H7 (cell line): ENCODE measurements around the gene ARHGEF16. TPM values are rescaled to one million over a fixed set of nuclear protein-coding genes. Genes with fewer than 3 reads are reported as not detected.

Source experiments
- DNase-seq: peaks from one replicate; pipeline ENCODE4 v3.0.0; 2012
- H3K27me3 ChIP-seq: 2 replicates; pipeline ENCODE4 v1.6.0; 2011; ENCODE audit warnings: mild to moderate bottlenecking, low read length; ENCODE audit not compliant: control insufficient read depth, insufficient read depth
- H3K36me3 ChIP-seq: replicated peaks from 2 replicates; pipeline ENCODE4 v1.5.1; 2011; ENCODE audit warnings: low read length; ENCODE audit not compliant: control insufficient read depth, insufficient read depth
- H3K4me3 ChIP-seq: 2 replicates; pipeline ENCODE4 v1.5.1; 2011; ENCODE audit warnings: low read depth, mild to moderate bottlenecking, control low read depth, low read length, moderate library complexity; ENCODE audit not compliant: insufficient read depth
- total RNA-seq: library from RNA; depleted of rRNA; stranded (reverse); fragments of >200 nt; shearing (Covaris generic); gene quantifications from 2 replicates; pipeline ENCODE4 v1.2.3, GENCODE V29; 2014

ARHGEF16 gene
- total RNA-seq, 1 experiment from 2014 or later: 45.8 TPM

GRCh38 chr1:3429320-3429719 lies 25.1 kb upstream of the ARHGEF16 start:
- no peak for DNase-seq
- Histone ChIP-seq H3K36me3 (no peaks in the 10 kb centered on the region), H3K27me3 (no peaks in the 10 kb centered on the region), H3K4me3 (no peak overlapping the region)

- H3K4me3 ChIP-seq: no peak overlapping the region
- DNase-seq: no peak
- H3K27me3 ChIP-seq: no peaks in the 10 kb centered on the region
- no peaks in the 10 kb centered on the region for H3K36me3 ChIP-seq
Measured at GRCh38 chr1:3429766-3430165, 24.7 kb upstream of the ARHGEF16 start.

GRCh38 chr1:3430406-3430805 lies 24.1 kb upstream of the ARHGEF16 start:
- Histone ChIP-seq H3K4me3 (no peak overlapping the region), H3K27me3 (no peaks in the 10 kb centered on the region), H3K36me3 (no peaks in the 10 kb centered on the region)
- DNase-seq: no peak

- no peaks in the 10 kb centered on the region for H3K36me3 ChIP-seq
- DNase-seq: no peak
- no peak overlapping the region for H3K4me3 ChIP-seq
- H3K27me3 ChIP-seq: no peaks in the 10 kb centered on the region
Measured at GRCh38 chr1:3430820-3431219, 23.6 kb upstream of the ARHGEF16 start.

- Histone ChIP-seq H3K27me3 (no peaks in the 10 kb centered on the region), H3K36me3 (no peaks in the 10 kb centered on the region), H3K4me3 (no peak overlapping the region)
- peak; percentile 94 for DNase-seq
Measured at GRCh38 chr1:3431266-3431665, 23.2 kb upstream of the ARHGEF16 start.

GRCh38 chr1:3431686-3432085 lies 22.8 kb upstream of the ARHGEF16 start:
- Histone ChIP-seq H3K27me3 (no peaks in the 10 kb centered on the region), H3K36me3 (no peaks in the 10 kb centered on the region), H3K4me3 (no peak overlapping the region)
- DNase-seq: no peak

- no peak for DNase-seq
- Histone ChIP-seq H3K4me3 (no peak overlapping the region), H3K27me3 (no peaks in the 10 kb centered on the region), H3K36me3 (no peaks in the 10 kb centered on the region)
Measured at GRCh38 chr1:3432306-3432705, 22.2 kb upstream of the ARHGEF16 start.

- H3K4me3 ChIP-seq: no peak overlapping the region
- DNase-seq: no peak
- H3K27me3 ChIP-seq: no peaks in the 10 kb centered on the region
- no peaks in the 10 kb centered on the region for H3K36me3 ChIP-seq
Measured at GRCh38 chr1:3433076-3433475, 21.4 kb upstream of the ARHGEF16 start.

- H3K4me3 ChIP-seq: no peak overlapping the region
- no peaks in the 10 kb centered on the region for H3K27me3 ChIP-seq
- no peak for DNase-seq
- H3K36me3 ChIP-seq: no peaks in the 10 kb centered on the region
Measured at GRCh38 chr1:3433596-3434320, 20.7 kb upstream of the ARHGEF16 start.

- no peak for DNase-seq
- Histone ChIP-seq H3K27me3 (no peaks in the 10 kb centered on the region), H3K36me3 (no peaks in the 10 kb centered on the region), H3K4me3 (no peak overlapping the region)
Measured at GRCh38 chr1:3434406-3435110, 19.9 kb upstream of the ARHGEF16 start.

GRCh38 chr1:3435666-3436065 lies 18.8 kb upstream of the ARHGEF16 start:
- no peaks in the 10 kb centered on the region for H3K27me3 ChIP-seq
- H3K4me3 ChIP-seq: no peak overlapping the region
- no peaks in the 10 kb centered on the region for H3K36me3 ChIP-seq
- DNase-seq: no peak

GRCh38 chr1:3436451-3436850 lies 18.0 kb upstream of the ARHGEF16 start:
- Histone ChIP-seq H3K27me3 (no peaks in the 10 kb centered on the region), H3K4me3 (no peak overlapping the region), H3K36me3 (no peaks in the 10 kb centered on the region)
- DNase-seq: no peak

GRCh38 chr1:3436901-3437300 lies 17.6 kb upstream of the ARHGEF16 start:
- H3K36me3 ChIP-seq: no peaks in the 10 kb centered on the region
- no peak for DNase-seq

GRCh38 chr1:3438661-3439180 lies 15.7 kb upstream of the ARHGEF16 start:
- H3K27me3 ChIP-seq: no peaks in the 10 kb centered on the region

More at GRCh38 chr1:3436901-3437300, 17.6 kb upstream of the ARHGEF16 start:
- Histone ChIP-seq H3K27me3 (no peaks in the 10 kb centered on the region), H3K4me3 (no peak overlapping the region)

More at GRCh38 chr1:3438661-3439180, 15.7 kb upstream of the ARHGEF16 start:
- Histone ChIP-seq H3K4me3 (no peak overlapping the region), H3K36me3 (no peaks in the 10 kb centered on the region)
- no peak for DNase-seq
